Ovary (tissue), 9 donors: ENCODE data around the gene TSPOAP1. TPM values are rescaled to one million over a fixed set of nuclear protein-coding genes. Genes with fewer than 3 reads are reported as not detected.

ENCODE experiments used
- DNase-seq, 5 donors: peaks; one replicate each; pipeline ENCODE4 v3.0.0-alpha.2; 2019 to 2020
- H3K27ac ChIP-seq, 2 donors: fragments of 200-600 bp; one replicate each; pipeline versions ENCODE4 v1.5.1 to v1.8.0; 2019 to 2022
- H3K27me3 ChIP-seq: fragments of 200-600 bp; one replicate; pipeline ENCODE4 v1.8.0; 2022
- H3K36me3 ChIP-seq: fragments of 200-600 bp; sonication (generic); one replicate; pipeline ENCODE4 v1.5.1; 2019
- H3K4me1 ChIP-seq: one replicate; pipeline ENCODE4 v1.8.1; 2013; ENCODE audit warnings: mild to moderate bottlenecking, moderate library complexity; ENCODE audit not compliant: insufficient read depth
- H3K4me3 ChIP-seq: fragments of 200-600 bp; sonication (generic); one replicate; pipeline ENCODE4 v1.5.1; 2017
- H3K9me3 ChIP-seq, 2 donors: fragments of 200-600 bp in 1 of 2; sonication (generic) in 1 of 2; one replicate each; pipeline versions ENCODE4 v1.5.1 to v1.8.1; 2013 to 2019; ENCODE audit warnings: mild to moderate bottlenecking in 1 of 2, moderate library complexity in 1 of 2
- CTCF ChIP-seq, 3 donors: fragments of 450-650 bp in 2 of 3; fragments of 200-600 bp in 1 of 3; IDR thresholded peaks; one replicate each; pipeline versions ENCODE4 v1.5.1 to v1.8.0; 2016 to 2022; ENCODE audit warnings: antibody characterized with exemption in 3 of 3, mild to moderate bottlenecking in 1 of 3
- EP300 ChIP-seq: sonication (generic); formaldehyde crosslinking; IDR thresholded peaks from one replicate; pipeline ENCODE4 v1.6.1; 2017; ENCODE audit warnings: antibody characterized with exemption
- POLR2A ChIP-seq: fragments of 450-650 bp; IDR thresholded peaks from one replicate; pipeline ENCODE4 v1.6.1; 2017; ENCODE audit warnings: antibody characterized with exemption, mild to moderate bottlenecking, moderate library complexity
- WGBS, 3 donors: extraction: QIAGEN DNeasy Blood & Tissue Kit in 1 of 3; methylation state at CpG; one replicate each; pipeline versions ENCODE4 v1.1.5 to v1.1.7; 2013 to 2017; 5-methylcytosine and 5-hydroxymethylcytosine counted together
- intact Hi-C, 4 donors: fragments of 100-400 bp; cut with DNase I; formaldehyde crosslinking; loops; one replicate each; pipeline versions ENCODE4 v1.11.0 to v1.15.1; 2022 to 2023
- polyA plus RNA-seq, 2 donors: library from polyadenylated mRNA; stranded (reverse); fragments of 200-250 nt in 1 of 2; fragments of 350-450 nt in 1 of 2; fragmentation: Illumina TruSeq in 1 of 2; extraction: RNeasy Lipid Tissue Mini Kit (QIAGEN cat#74804) in 1 of 2; gene quantifications; one replicate each; pipeline ENCODE4 v1.2.3, GENCODE V29; 2013 to 2014
- total RNA-seq, 7 donors: library from RNA; depleted of rRNA in 2 of 7; stranded (reverse); fragments of >200 nt in 2 of 7; fragmentation: NEBNext Ultra II Directional in 3 of 7; extraction: Animal tissue kit (Norgen Biotek cat#: 25700) in 3 of 7; gene quantifications; one replicate each; pipeline versions ENCODE4 v1.1.0 to v1.2.4, GENCODE V29; 2016 to 2023
- donor health status: DM: no; HTN: no; CAD: no; lungs with moderate emphysema.
- donor health status: DM: no; HTN: no; CAD: no.
- donor health status: Bipolar disorder and iron deficiency.
- donor health status: DM: yes; HTN: yes; CAD: no.
- donor health status: DM: no; HTN: no; CAD: no.
- donor health status: DM: yes; HTN: yes; CAD: no.

Gene TSPOAP1
- total and polyA plus RNA-seq, 9 donors: 8.3 to 49.1 (median 37.5) TPM

GRCh38 chr17:58330997-58331814 lies 2.6 kb upstream of the TSPOAP1 start:
- DNase-seq: peak in 1 of 5 donors; percentile 28

GRCh38 chr17:58330538-58330996 lies 2.0 kb upstream of the TSPOAP1 start:
- intact Hi-C loops: no loop called here
- no peak overlapping the region for H3K4me3 ChIP-seq
- H3K9me3 ChIP-seq: no peaks in the 10 kb centered on the region
- TF ChIP-seq CTCF (IDR thresholded peaks at IDR 0.05) (no peak), EP300 (no peak), POLR2A (no peak)
- no peaks in the 10 kb centered on the region for H3K27me3 ChIP-seq
- no peaks in the 10 kb centered on the region for H3K4me1 ChIP-seq
- no peak overlapping the region for H3K27ac ChIP-seq
- DNase-seq: no peak
- WGBS, 3 donors: 78 to 87% (median 82%) methylated on average over 10 of the region's 10 CpGs
- H3K36me3 ChIP-seq: no peaks in the 10 kb centered on the region

More at GRCh38 chr17:58330997-58331814, 2.6 kb upstream of the TSPOAP1 start:
- no peaks in the 10 kb centered on the region for H3K36me3 ChIP-seq
- H3K4me1 ChIP-seq: no peaks in the 10 kb centered on the region
- intact Hi-C loops: no loop called here
- no peaks in the 10 kb centered on the region for H3K27me3 ChIP-seq
- H3K4me3 ChIP-seq: no peak overlapping the region
- no peak overlapping the region for H3K27ac ChIP-seq
- no peak for TF ChIP-seq POLR2A
- TF ChIP-seq EP300: no peak
- TF ChIP-seq CTCF (IDR thresholded peaks at IDR 0.05): no peak
- H3K9me3 ChIP-seq: no peaks in the 10 kb centered on the region
- 77 to 80% (median 77%) methylated on average over 23 of the region's 23 CpGs for WGBS, 3 donors

GRCh38 chr17:58329810-58330537 lies 1.4 kb upstream of the TSPOAP1 start:
- H3K27ac ChIP-seq: no peak overlapping the region

More at GRCh38 chr17:58329810-58330537, 1.4 kb upstream of the TSPOAP1 start:
- H3K4me1 ChIP-seq: peaks cover 3% of the 10 kb centered on the region
- 78 to 85% (median 81%) methylated on average over 4 of the region's 4 CpGs for WGBS, 3 donors
- H3K4me3 ChIP-seq: no peak overlapping the region
- no peaks in the 10 kb centered on the region for H3K36me3 ChIP-seq
- H3K27me3 ChIP-seq: no peaks in the 10 kb centered on the region
- no peak for DNase-seq
- H3K9me3 ChIP-seq: no peaks in the 10 kb centered on the region
- TF ChIP-seq CTCF (IDR thresholded peaks at IDR 0.05) (no peak), EP300 (no peak), POLR2A (no peak)
- intact Hi-C loops: no loop called here
